K562 (cell line): ENCODE data around the gene PLXNB3. TPM values are rescaled to one million over a fixed set of nuclear protein-coding genes. Genes with fewer than 3 reads are reported as not detected.

Experiments
- ATAC-seq: fragments of 200-7000 bp; cut with Tn5 transposase; 3 replicates; pipeline ENCODE4 v1.9.1; 2020; ENCODE audit warnings: moderate library complexity
- BruUV-seq: library from RNA; stranded (reverse); fragments of 400-500 nt; replicated peaks from 2 replicates; lab custom pipeline; 2021; lab: Mats Ljungman, UMichigan
- CTCF ChIA-PET: fragments of 300-600 bp; formaldehyde crosslinking; extraction: SDS; loops from one replicate; lab custom pipeline; 2021; ENCODE audit warnings: low intra/inter-chr PET ratio; lab: Yijun Ruan, JAX
- POLR2A ChIA-PET: fragments of 300-600, 350-650 bp; sonication (Branson Sonifier 250); formaldehyde crosslinking; extraction: SDS; loops from one replicate; lab custom pipeline; 2021; ENCODE audit warnings: antibody characterized with exemption, inconsistent platforms; lab: Yijun Ruan, JAX
- DNase-seq, 4 experiments: peaks; one replicate each; pipeline versions ENCODE4 v3.0.0 to v3.0.0-alpha.2; 2011 to 2018; ENCODE audit warnings: low spot score in 3 of 4, mixed read lengths in 3 of 4; ENCODE audit errors: extremely low read depth in 1 of 4
- FAIRE-seq: peaks from 2 replicates; lab custom pipeline; 2011; peaks lifted over from hg19 to GRCh38; lab: Jason Lieb, UNC
- H2AFZ ChIP-seq: 2 replicates; pipeline ENCODE4 v1.6.0; 2011; ENCODE audit warnings: low read depth, low read length, control low read depth, inconsistent platforms
- H3K27ac ChIP-seq: fragments of 200-600 bp; 3 replicates; pipeline ENCODE4 v1.8.0; 2011; ENCODE audit warnings: low read depth, mild to moderate bottlenecking, control low read depth, inconsistent platforms, low read length, moderate library complexity, mixed read lengths; ENCODE audit errors: extremely low read depth
- H3K27me3 ChIP-seq, 2 experiments: fragments of 300-600 bp in 1 of 2; 2 replicates in 1 of 2; 3 replicates in 1 of 2; pipeline versions ENCODE4 v1.6.0 to v1.8.0; 2011; ENCODE audit warnings: inconsistent platforms in 2 of 2, low read length in 2 of 2, mild to moderate bottlenecking in 1 of 2, mixed read lengths in 1 of 2, moderate library complexity in 1 of 2; ENCODE audit not compliant: control insufficient read depth in 2 of 2, insufficient read depth in 2 of 2
- H3K36me3 ChIP-seq: fragments of 300-600 bp; 3 replicates; pipeline ENCODE4 v1.8.0; 2011; ENCODE audit warnings: mild to moderate bottlenecking, low read length, inconsistent platforms; ENCODE audit not compliant: control insufficient read depth, insufficient read depth
- H3K4me1 ChIP-seq, 2 experiments: fragments of 200-600 bp in 1 of 2; replicated peaks in 1 of 2; 2 replicates in 1 of 2; 3 replicates in 1 of 2; pipeline versions ENCODE4 v1.5.1 to v1.8.0; 2011; ENCODE audit warnings: inconsistent platforms in 2 of 2, low read length in 2 of 2, mild to moderate bottlenecking in 1 of 2, mixed read lengths in 1 of 2, moderate library complexity in 1 of 2; ENCODE audit not compliant: control insufficient read depth in 2 of 2, insufficient read depth in 2 of 2
- H3K4me2 ChIP-seq: 2 replicates; pipeline ENCODE4 v1.6.1; 2011; ENCODE audit warnings: low read length, control low read depth, inconsistent platforms, mixed read lengths; ENCODE audit not compliant: insufficient read depth
- H3K4me3 ChIP-seq: fragments of 200-600 bp; sonication (generic), shearing (Covaris generic); 2 replicates; pipeline ENCODE4 v1.5.1; 2016; ENCODE audit warnings: control low read depth, inconsistent platforms
- H3K79me2 ChIP-seq: fragments of 200-600 bp; 3 replicates; pipeline ENCODE4 v1.8.0; 2011; ENCODE audit warnings: low read length, inconsistent platforms; ENCODE audit not compliant: control insufficient read depth, insufficient read depth
- H3K9ac ChIP-seq, 2 experiments: 2 replicates each; pipeline versions ENCODE4 v1.6.0 to v1.6.1; 2011; ENCODE audit warnings: low read depth in 2 of 2, low read length in 2 of 2, control low read depth in 1 of 2, inconsistent platforms in 1 of 2, mild to moderate bottlenecking in 1 of 2, mixed read lengths in 1 of 2; ENCODE audit not compliant: insufficient read depth in 1 of 2
- H3K9me1 ChIP-seq: one replicate; pipeline ENCODE4 v1.6.0; 2011; ENCODE audit warnings: inconsistent platforms, mild to moderate bottlenecking, low read length, moderate library complexity; ENCODE audit not compliant: control insufficient read depth, insufficient read depth
- H3K9me3 ChIP-seq: replicated peaks from 2 replicates; pipeline ENCODE4 v1.5.1; 2011; ENCODE audit warnings: low read depth, low read length, inconsistent platforms; ENCODE audit not compliant: control insufficient read depth, insufficient read depth
- H4K20me1 ChIP-seq: replicated peaks from 2 replicates; pipeline ENCODE4 v1.6.1; 2011; ENCODE audit warnings: low read length, inconsistent platforms, mixed read lengths; ENCODE audit not compliant: control insufficient read depth, insufficient read depth
- NFATC3 ChIP-seq: fragments of 450-650 bp; IDR thresholded peaks from 2 replicates; pipeline ENCODE4 v1.6.1; 2017; ENCODE audit warnings: mild to moderate bottlenecking
- PTBP1 ChIP-seq: fragments of 200-400 bp; formaldehyde crosslinking; IDR thresholded peaks from 2 replicates; pipeline ENCODE4 v1.6.1; 2017; ENCODE audit warnings: low read depth, low read length
- TAF1 ChIP-seq: IDR thresholded peaks from 2 replicates; pipeline ENCODE4 v1.6.1; 2011; ENCODE audit warnings: mild to moderate bottlenecking, low read length, moderate library complexity; ENCODE audit not compliant: insufficient read depth, control insufficient read depth, severe bottlenecking; ENCODE audit errors: extremely low read depth
- TAF9B ChIP-seq: fragments of 450-650 bp; IDR thresholded peaks from 2 replicates; pipeline ENCODE4 v1.6.1; 2018; ENCODE audit warnings: mild to moderate bottlenecking; ENCODE audit not compliant: partially characterized antibody
- ZBTB17 ChIP-seq: fragments of 450-650 bp; formaldehyde crosslinking; IDR thresholded peaks from 2 replicates; pipeline ENCODE4 v1.4.0; 2020; ENCODE audit warnings: mild to moderate bottlenecking
- ZNF695 ChIP-seq: fragments of 450-650 bp; formaldehyde crosslinking; IDR thresholded peaks from 2 replicates; pipeline ENCODE4 v1.4.0; 2020; ENCODE audit warnings: mild to moderate bottlenecking, moderate library complexity
- WGBS: fragments of 100-300 bp; shearing (Covaris generic); methylation state at CpG from one replicate; pipeline ENCODE4 v1.1.6; 2016; ENCODE audit warnings: low coverage, mixed read lengths; ENCODE audit not compliant: insufficient coverage; ENCODE audit errors: missing lambda C conversion rate; 5-methylcytosine and 5-hydroxymethylcytosine counted together
- in situ Hi-C: fragments of 300-500 bp; cut with MboI; formaldehyde crosslinking; loops from 4 replicates; pipeline ENCODE4 v1.15.0; 2018; ENCODE audit warnings: inconsistent platforms, mixed read lengths
- intact Hi-C: fragments of 100-400 bp; cut with micrococcal nuclease; formaldehyde crosslinking; loops from 2 replicates; pipeline ENCODE4 v1.14.2; 2022
- polyA plus RNA-seq, 8 experiments: library from polyadenylated mRNA; depleted of rRNA in 4 of 8; stranded (reverse) in 5 of 8; unstranded in 3 of 8; fragments of >200 nt; fragmentation: Nextera tagmentation in 2 of 8; fragmentation: Illumina TruSeq in 1 of 8; extraction: Ambion mirVana in 2 of 8; extraction: Trizol in 1 of 8; gene quantifications; 2 replicates each; pipeline versions ENCODE4 v1.2.1 to v1.2.3, GENCODE V29; 2011 to 2014; ENCODE audit warnings: inconsistent platforms in 1 of 8, missing spikeins in 1 of 8
- total RNA-seq, 7 experiments: library from RNA; depleted of rRNA in 6 of 7; stranded (reverse); fragments of >200 nt in 6 of 7; fragmentation: Illumina TruSeq in 2 of 7; extraction: Trizol in 2 of 7; gene quantifications; 2 replicates each; pipeline versions ENCODE4 v1.2.1 to v1.2.3, GENCODE V29; 2011 to 2021; ENCODE audit warnings: low replicate concordance in 1 of 7
- TF ChIP-seq, protein P1 (sequence below), 2 experiments: fragments of 250-450 bp in 1 of 2; fragments of 450-650 bp in 1 of 2; sonication (Bioruptor Pico) in 1 of 2; IDR thresholded peaks; 2 replicates each; pipeline versions ENCODE4 v1.6.1 to v1.8.0; 2016 to 2021; ENCODE audit warnings: mild to moderate bottlenecking in 2 of 2, moderate library complexity in 2 of 2, missing compliant biosample characterization in 1 of 2, missing genetic modification characterization in 1 of 2

The PLXNB3 gene
- total and polyA plus RNA-seq, 9 of the 15 experiments (the other 6 are each of a cell fraction or from before 2014, with no cell fraction given), result 0.22 to 2.0 (median 1.4) TPM; not detected in 2

- H3K9me1 ChIP-seq, result no peaks in the 10 kb centered on the region
- no peaks in the 10 kb centered on the region for H3K79me2 ChIP-seq
- ChIA-PET CTCF (no interaction called here), POLR2A (interaction anchor here (1.0 kb wide), 1 partner anchor 8 kb away, joined by 3 read pairs; no protein-coding TSS in a partner anchor)
- no peaks in the 10 kb centered on the region for H3K9me3 ChIP-seq
- H3K27ac ChIP-seq, result no peak overlapping the region
- in situ Hi-C loops, result no loop called here
- DNase-seq (no peak), ATAC-seq (no peak), FAIRE-seq (no peak)
- no TSS peak for BruUV-seq
- no peak overlapping the region for H3K4me3 ChIP-seq
- H3K4me2 ChIP-seq, result no peak overlapping the region
- 0 out of 4 replicates have a peak overlapping the region, but pooled peaks of 1 of the 2 experiments have one; percentile 45 for H3K9ac ChIP-seq
- TF ChIP-seq PTBP1, result no peak
- no peak for TF ChIP-seq TAF9B
- TF ChIP-seq TAF1, result no peak
- TF ChIP-seq ZBTB17 (CRISPR knock-in tag), result no peak
- TF ChIP-seq NFATC3, result no peak
- TF ChIP-seq ZNF695 (CRISPR knock-in tag), result no peak
- TF ChIP-seq, protein P1, sequence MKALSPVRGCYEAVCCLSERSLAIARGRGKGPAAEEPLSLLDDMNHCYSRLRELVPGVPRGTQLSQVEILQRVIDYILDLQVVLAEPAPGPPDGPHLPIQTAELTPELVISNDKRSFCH (CRISPR knock-in tag; IDR thresholded peaks at IDR 0.05), result no peak
- TF ChIP-seq, protein P1 (tag; IDR thresholded peaks at IDR 0.05), result no peak
- H2AFZ ChIP-seq, result no peak overlapping the region
- H3K36me3 ChIP-seq, result no peaks in the 10 kb centered on the region
- peaks cover 0 to 13% of the 10 kb centered on the region in 2 experiments; a peak in 3 of 5 replicates for H3K4me1 ChIP-seq
- H3K27me3 ChIP-seq, result peaks cover 19 to 38% of the 10 kb centered on the region in 2 experiments; a peak in 4 of 5 replicates
- intact Hi-C loops, result no loop called here
- 2% methylated on average over 8 of the region's 10 CpGs for WGBS
- H4K20me1 ChIP-seq, result no peaks in the 10 kb centered on the region
These were observed 60.3 kb downstream of the PLXNB3 start for GRCh38 chrX:153824348-153824747.
